SIG-M5 treated with dmso at 0.1 percent for 504 hours (cell line): Measurements from ENCODE around the gene MAPK8IP3.

ENCODE experiments used
- DNase-seq: peaks from one replicate; lab custom pipeline; 2025; ENCODE audit not compliant: unreplicated experiment; lab: John Stamatoyannopoulos, UW

Gene MAPK8IP3

GRCh38 chr16:1760911-1761310 is 54.9 kb downstream of the MAPK8IP3 start:
- no peak for DNase-seq

- no peak for DNase-seq
These were observed 55.8 kb downstream of the MAPK8IP3 start for GRCh38 chr16:1761751-1762150.

- no peak for DNase-seq
These were observed 56.3 kb downstream of the MAPK8IP3 start for GRCh38 chr16:1762196-1762878.

- no peak for DNase-seq
These were observed 57.0 kb downstream of the MAPK8IP3 start for GRCh38 chr16:1762879-1763520.

GRCh38 chr16:1763521-1764511 is 57.8 kb downstream of the MAPK8IP3 start:
- no peak for DNase-seq

- DNase-seq: no peak
These were observed 59.0 kb downstream of the MAPK8IP3 start for GRCh38 chr16:1764971-1765370.

GRCh38 chr16:1765826-1766225 is 59.8 kb downstream of the MAPK8IP3 start:
- no peak for DNase-seq

GRCh38 chr16:1766231-1766630 is 60.2 kb downstream of the MAPK8IP3 start:
- DNase-seq: no peak

- no peak for DNase-seq
These were observed 60.7 kb downstream of the MAPK8IP3 start for GRCh38 chr16:1766701-1767100.

GRCh38 chr16:1767116-1767994 is 61.4 kb downstream of the MAPK8IP3 start:
- DNase-seq: no peak

GRCh38 chr16:1768061-1768766 is 62.2 kb downstream of the MAPK8IP3 start:
- DNase-seq: no peak

GRCh38 chr16:1768767-1769401 is 62.9 kb downstream of the MAPK8IP3 start:
- no peak for DNase-seq

- DNase-seq: no peak
These were observed 63.7 kb downstream of the MAPK8IP3 start for GRCh38 chr16:1769402-1770300.

- no peak for DNase-seq
These were observed 64.6 kb downstream of the MAPK8IP3 start for GRCh38 chr16:1770328-1771187.

GRCh38 chr16:1771188-1771863 is 65.3 kb downstream of the MAPK8IP3 start, which contains the start of gene NME3:
TSS of gene NME3 (minus strand) at chr16:1771543. CDS start at chr16:1771534, 9 bp downstream.
- DNase-seq: peak; percentile 50

- peak; percentile 27 for DNase-seq
These were observed 65.9 kb downstream of the MAPK8IP3 start for GRCh38 chr16:1771864-1772361.
